ENCODE data around the gene HHIPL1.

GRCh38 chr14:99644723-99645544 lies at the start of gene HHIPL1:
- TF ChIP-seq CTCF (IDR thresholded peaks at IDR 0.05): no peak
- TF ChIP-seq POLR2A (IDR thresholded peaks at IDR 0.05): no peak
